Fibroblast of the aortic adventitia (primary cell): Measurements from ENCODE around the gene CCDC47. TPM values are rescaled to one million over a fixed set of nuclear protein-coding genes. Genes with fewer than 3 reads are reported as not detected.

Experiments used
- DNase-seq: peaks from one replicate; pipeline ENCODE4 v3.0.0-alpha.2; 2010; ENCODE audit warnings: low read depth
- H3K4me3 ChIP-seq: 2 replicates; pipeline ENCODE4 v1.5.1; 2011; ENCODE audit warnings: low read depth, mild to moderate bottlenecking, control low read depth, low read length, moderate library complexity
- total RNA-seq: library from RNA; depleted of rRNA; stranded (reverse); fragments of >200 nt; gene quantifications from 2 replicates; pipeline ENCODE4 v1.2.3, GENCODE V29; 2012; ENCODE audit warnings: low replicate concordance
- TF ChIP-seq, protein P1 (sequence below): IDR thresholded peaks from 2 replicates; pipeline ENCODE4 v1.5.1; 2011; ENCODE audit warnings: mild to moderate bottlenecking, low read length, control low read depth, inconsistent platforms; ENCODE audit not compliant: insufficient read depth

The CCDC47 gene, protein sequence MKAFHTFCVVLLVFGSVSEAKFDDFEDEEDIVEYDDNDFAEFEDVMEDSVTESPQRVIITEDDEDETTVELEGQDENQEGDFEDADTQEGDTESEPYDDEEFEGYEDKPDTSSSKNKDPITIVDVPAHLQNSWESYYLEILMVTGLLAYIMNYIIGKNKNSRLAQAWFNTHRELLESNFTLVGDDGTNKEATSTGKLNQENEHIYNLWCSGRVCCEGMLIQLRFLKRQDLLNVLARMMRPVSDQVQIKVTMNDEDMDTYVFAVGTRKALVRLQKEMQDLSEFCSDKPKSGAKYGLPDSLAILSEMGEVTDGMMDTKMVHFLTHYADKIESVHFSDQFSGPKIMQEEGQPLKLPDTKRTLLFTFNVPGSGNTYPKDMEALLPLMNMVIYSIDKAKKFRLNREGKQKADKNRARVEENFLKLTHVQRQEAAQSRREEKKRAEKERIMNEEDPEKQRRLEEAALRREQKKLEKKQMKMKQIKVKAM
- total RNA-seq: 70.2 and 264 TPM in 2 replicates

GRCh38 chr17:63773272-63774140, at the start of gene CCDC47:
Gene CCDC47 (minus strand): TSS chr17:63773597. CDS start chr17:63766175, 7,422 bp downstream.
- H3K4me3 ChIP-seq: peak within 1 kb of the TSS; percentile 90
- peak; percentile 99 for DNase-seq
- TF ChIP-seq, protein P1, sequence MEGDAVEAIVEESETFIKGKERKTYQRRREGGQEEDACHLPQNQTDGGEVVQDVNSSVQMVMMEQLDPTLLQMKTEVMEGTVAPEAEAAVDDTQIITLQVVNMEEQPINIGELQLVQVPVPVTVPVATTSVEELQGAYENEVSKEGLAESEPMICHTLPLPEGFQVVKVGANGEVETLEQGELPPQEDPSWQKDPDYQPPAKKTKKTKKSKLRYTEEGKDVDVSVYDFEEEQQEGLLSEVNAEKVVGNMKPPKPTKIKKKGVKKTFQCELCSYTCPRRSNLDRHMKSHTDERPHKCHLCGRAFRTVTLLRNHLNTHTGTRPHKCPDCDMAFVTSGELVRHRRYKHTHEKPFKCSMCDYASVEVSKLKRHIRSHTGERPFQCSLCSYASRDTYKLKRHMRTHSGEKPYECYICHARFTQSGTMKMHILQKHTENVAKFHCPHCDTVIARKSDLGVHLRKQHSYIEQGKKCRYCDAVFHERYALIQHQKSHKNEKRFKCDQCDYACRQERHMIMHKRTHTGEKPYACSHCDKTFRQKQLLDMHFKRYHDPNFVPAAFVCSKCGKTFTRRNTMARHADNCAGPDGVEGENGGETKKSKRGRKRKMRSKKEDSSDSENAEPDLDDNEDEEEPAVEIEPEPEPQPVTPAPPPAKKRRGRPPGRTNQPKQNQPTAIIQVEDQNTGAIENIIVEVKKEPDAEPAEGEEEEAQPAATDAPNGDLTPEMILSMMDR: no peak

- TF ChIP-seq, protein P1: no peak
- no peak overlapping the region for H3K4me3 ChIP-seq
- DNase-seq: no peak
These were observed 49.1 kb upstream of the CCDC47 start for GRCh38 chr17:63822537-63822936.

- H3K4me3 ChIP-seq: no peak overlapping the region
- DNase-seq: no peak
- TF ChIP-seq, protein P1: no peak
These were observed 48.4 kb upstream of the CCDC47 start for GRCh38 chr17:63821804-63822203.

DNA sequence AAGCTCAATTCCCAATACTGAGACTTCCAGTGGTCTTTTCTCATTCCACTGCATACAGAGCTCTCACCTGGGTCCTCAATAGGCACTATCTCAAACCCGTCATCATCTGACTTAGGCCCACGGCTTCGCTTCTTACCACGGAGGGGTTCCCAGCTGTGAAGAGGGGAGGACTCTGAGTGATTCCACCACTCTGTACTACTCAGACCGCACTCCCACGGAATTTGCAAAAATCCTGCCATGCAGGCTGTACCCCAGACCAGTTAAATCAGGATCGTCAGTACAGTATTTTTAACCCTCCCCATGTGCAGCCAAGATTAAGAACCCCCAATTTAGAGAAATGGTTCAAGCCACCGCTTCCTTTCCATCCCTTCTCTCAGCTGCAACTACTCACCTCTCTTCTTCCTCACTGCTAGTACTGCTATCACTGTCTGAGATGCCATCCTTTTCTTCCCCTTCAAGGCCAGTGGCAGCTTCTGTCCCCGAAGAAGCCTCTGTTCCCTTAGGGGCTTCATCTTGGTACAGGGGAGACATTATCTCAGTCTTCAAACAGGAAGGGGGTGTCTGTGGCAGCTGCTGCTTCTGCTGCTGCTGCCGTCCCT, 47.7 kb upstream of the CCDC47 start:
- TF ChIP-seq, protein P1: no peak
- H3K4me3 ChIP-seq: no peak overlapping the region

DNA sequence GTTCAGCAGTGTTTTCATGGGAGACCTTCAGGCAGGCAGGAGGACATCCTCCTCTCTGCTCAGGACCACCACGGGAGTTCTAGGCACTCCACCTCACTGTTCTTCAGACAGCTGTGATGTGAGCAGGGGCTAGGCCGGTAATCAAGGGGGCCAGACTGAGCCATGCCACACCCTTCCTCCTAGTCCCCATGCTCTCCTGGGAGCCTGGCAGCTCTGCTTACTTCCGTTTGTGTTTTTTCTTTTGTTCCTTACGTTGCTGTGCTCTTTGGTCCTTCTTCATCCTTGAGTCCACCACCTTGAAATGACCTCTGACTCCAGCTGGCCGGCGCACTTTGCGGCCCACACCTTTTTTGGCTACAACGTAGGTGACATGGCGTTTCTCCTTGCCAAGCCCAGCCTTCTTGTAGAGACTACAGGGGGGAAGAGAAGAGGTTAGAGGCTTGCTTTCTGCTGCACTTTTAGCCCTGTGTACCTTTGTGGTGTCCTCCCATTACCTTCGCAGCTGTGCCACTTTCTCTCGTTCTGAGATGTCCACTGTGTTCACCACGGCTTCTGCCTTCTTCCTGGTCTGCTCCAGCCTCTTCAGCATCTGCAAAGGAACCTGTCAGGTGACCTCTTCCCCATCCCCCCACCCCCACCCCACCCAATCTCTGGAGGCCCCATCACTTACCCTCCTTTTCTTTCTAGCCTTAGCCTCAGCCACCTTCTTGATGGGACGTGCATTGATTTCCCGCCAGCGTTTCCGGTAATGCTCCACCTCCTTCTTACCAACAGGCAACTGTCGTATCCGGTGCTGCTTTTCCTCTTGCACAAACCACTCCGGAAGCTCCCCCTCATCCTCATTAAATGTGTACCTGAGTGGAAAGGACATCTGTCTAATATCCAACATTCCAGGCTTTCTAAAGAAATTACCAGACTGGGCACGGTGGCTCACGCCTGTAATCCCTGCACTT, 46.5 kb upstream of the CCDC47 start:
- TF ChIP-seq, protein P1: no peak
- H3K4me3 ChIP-seq: no peak overlapping the region
- DNase-seq: no peak

More for the DNA sequence above, 47.7 kb upstream of the CCDC47 start:
- no peak for DNase-seq

GRCh38 chr17:63819131-63819530, 45.7 kb upstream of the CCDC47 start:
- no peak overlapping the region for H3K4me3 ChIP-seq
- DNase-seq: no peak
- TF ChIP-seq, protein P1: no peak
